Kidney epithelial cell (primary cell): ENCODE data around the gene ACACA. TPM values are rescaled to one million over a fixed set of nuclear protein-coding genes. Genes with fewer than 3 reads are reported as not detected.
"Not testable (repeated sequence)": the region's sequence is repeated elsewhere in the genome, so short reads cannot be mapped to it uniquely, and the experiment has no call there.

ENCODE experiments used
- DNase-seq: peaks from one replicate; pipeline ENCODE4 v3.0.0-alpha.2; 2010; ENCODE audit warnings: low read depth
- H3K27me3 ChIP-seq: 2 replicates; pipeline ENCODE4 v1.6.0; 2011; ENCODE audit warnings: low read length; ENCODE audit not compliant: control insufficient read depth, insufficient read depth
- H3K36me3 ChIP-seq: 2 replicates; pipeline ENCODE4 v1.5.1; 2011; ENCODE audit warnings: low read length; ENCODE audit not compliant: control insufficient read depth, insufficient read depth
- H3K4me3 ChIP-seq: 2 replicates; pipeline ENCODE4 v1.5.1; 2011; ENCODE audit warnings: low read depth, mild to moderate bottlenecking, control low read depth, low read length
- CTCF ChIP-seq: IDR thresholded peaks from 2 replicates; pipeline ENCODE4 v1.5.1; 2011; ENCODE audit warnings: mild to moderate bottlenecking, moderate library complexity, low read length, control low read depth, inconsistent platforms; ENCODE audit not compliant: insufficient read depth, poor library complexity, severe bottlenecking
- total RNA-seq: library from RNA; depleted of rRNA; stranded (reverse); fragments of >200 nt; gene quantifications from 2 replicates; pipeline ENCODE4 v1.2.3, GENCODE V29; 2015

The ACACA gene
- total RNA-seq, 1 donor from 2014 or later: 54.2 TPM

GRCh38 chr17:37422971-37423625 lies 16.5 kb upstream of the ACACA start:
- no peak for DNase-seq
- H3K27me3 ChIP-seq: no peaks in the 10 kb centered on the region
- TF ChIP-seq CTCF: no peak
- H3K4me3 ChIP-seq: no peak overlapping the region
- H3K36me3 ChIP-seq: no peaks in the 10 kb centered on the region

GRCh38 chr17:37417852-37418251 lies 11.2 kb upstream of the ACACA start:
- no peak for TF ChIP-seq CTCF
- Histone ChIP-seq H3K36me3 (no peaks in the 10 kb centered on the region), H3K4me3 (no peak overlapping the region), H3K27me3 (no peaks in the 10 kb centered on the region)
- no peak for DNase-seq

GRCh38 chr17:37413875-37414519 lies 7.4 kb upstream of the ACACA start:
- no peak overlapping the region for H3K4me3 ChIP-seq
- no peaks in the 10 kb centered on the region for H3K27me3 ChIP-seq
- DNase-seq: no peak
- H3K36me3 ChIP-seq: no peaks in the 10 kb centered on the region
- peak; percentile 11 for TF ChIP-seq CTCF

- no peak for DNase-seq
- Histone ChIP-seq H3K27me3 (no peaks in the 10 kb centered on the region), H3K36me3 (no peaks in the 10 kb centered on the region), H3K4me3 (no peak overlapping the region)
- no peak for TF ChIP-seq CTCF
These were observed 3.7 kb upstream of the ACACA start for GRCh38 chr17:37410357-37410756.

- not testable (repeated sequence) for H3K4me3 ChIP-seq, H3K27me3 ChIP-seq, H3K36me3 ChIP-seq, DNase-seq
These were observed 1.5 kb upstream of the ACACA start for GRCh38 chr17:37408145-37408479.

- no peak for DNase-seq
- peak overlapping the region; percentile 89 for H3K4me3 ChIP-seq
- no peak for TF ChIP-seq CTCF
- H3K27me3 ChIP-seq: no peaks in the 10 kb centered on the region
- H3K36me3 ChIP-seq: no peaks in the 10 kb centered on the region
These were observed 541 bp downstream of the ACACA start for GRCh38 chr17:37405955-37406634.

GRCh38 chr17:37405522-37405921 lies 1.1 kb downstream of the ACACA start:
- H3K4me3 ChIP-seq: peak overlapping the region; percentile 89
- DNase-seq, H3K36me3 ChIP-seq, H3K27me3 ChIP-seq: not testable (repeated sequence)
